OCI-LY7 (cell line): ENCODE data around the gene RPS6KA2. TPM values are rescaled to one million over a fixed set of nuclear protein-coding genes. Genes with fewer than 3 reads are reported as not detected.

ENCODE experiments used
- BruUV-seq: library from RNA; stranded (reverse); fragments of 400-500 nt; replicated peaks from 2 replicates; lab custom pipeline; 2021; lab: Mats Ljungman, UMichigan
- CTCF ChIA-PET: fragments of 300-600 bp; sonication (Branson Sonifier 250); formaldehyde crosslinking; loops from one replicate; lab custom pipeline; 2022; ENCODE audit warnings: antibody characterized with exemption; ENCODE audit not compliant: unreplicated experiment; lab: Charles Lee
- POLR2A ChIA-PET: fragments of 300-600 bp; sonication (Branson Sonifier 250); formaldehyde crosslinking; loops from one replicate; lab custom pipeline; 2022; ENCODE audit warnings: antibody characterized with exemption; lab: Charles Lee
- DNase-seq: peaks from one replicate; pipeline ENCODE4 v3.0.0-alpha.2; 2015; ENCODE audit warnings: low spot score
- H2AFZ ChIP-seq: fragments of 200-600 bp; sonication (generic), shearing (Covaris generic); 2 replicates; pipeline ENCODE4 v1.6.1; 2014; ENCODE audit warnings: mild to moderate bottlenecking, antibody characterized with exemption, low read length, moderate library complexity
- H3K27ac ChIP-seq: fragments of 200-600 bp; sonication (generic); 2 replicates; pipeline ENCODE4 v1.5.1; 2014; ENCODE audit warnings: mixed run types, low read depth, mild to moderate bottlenecking, moderate library complexity, low read length, inconsistent platforms; ENCODE audit not compliant: poor library complexity, severe bottlenecking
- H3K36me3 ChIP-seq: fragments of 200-600 bp; sonication (generic); 2 replicates; pipeline ENCODE4 v1.6.1; 2014; ENCODE audit warnings: mild to moderate bottlenecking, antibody characterized with exemption, low read length, moderate library complexity, mixed read lengths; ENCODE audit not compliant: insufficient read depth
- H3K4me1 ChIP-seq: fragments of 200-600 bp; sonication (generic); 2 replicates; pipeline ENCODE4 v1.5.1; 2014; ENCODE audit warnings: mild to moderate bottlenecking, low read length; ENCODE audit not compliant: insufficient read depth, poor library complexity, severe bottlenecking
- H3K4me2 ChIP-seq: fragments of 200-600 bp; sonication (generic); 2 replicates; pipeline ENCODE4 v1.6.1; 2014; ENCODE audit warnings: mild to moderate bottlenecking, low read length
- H3K4me3 ChIP-seq: fragments of 200-600 bp; sonication (generic); 2 replicates; pipeline ENCODE4 v1.5.1; 2014; ENCODE audit warnings: mild to moderate bottlenecking, low read depth, low read length; ENCODE audit not compliant: poor library complexity, severe bottlenecking
- H3K79me2 ChIP-seq: fragments of 200-600 bp; sonication (generic); 2 replicates; pipeline ENCODE4 v1.6.1; 2016; ENCODE audit warnings: low read depth, mild to moderate bottlenecking, low read length, moderate library complexity, mixed read lengths; ENCODE audit not compliant: insufficient read depth
- H3K9me2 ChIP-seq: fragments of 200-600 bp; sonication (generic); 2 replicates; pipeline ENCODE4 v1.6.1; 2016; ENCODE audit warnings: mild to moderate bottlenecking, low read length, mixed read lengths; ENCODE audit not compliant: insufficient read depth
- H3K9me3 ChIP-seq: fragments of 200-600 bp; sonication (generic); 2 replicates; pipeline ENCODE4 v1.6.1; 2014; ENCODE audit warnings: mild to moderate bottlenecking, mixed run types, low read length, mixed read lengths
- H4K20me1 ChIP-seq: fragments of 200-600 bp; sonication (generic); 2 replicates; pipeline ENCODE4 v1.6.1; 2014; ENCODE audit warnings: mild to moderate bottlenecking, antibody characterized with exemption, low read length, moderate library complexity, mixed read lengths; ENCODE audit not compliant: insufficient read depth
- CTCF ChIP-seq: fragments of 200-600 bp; sonication (generic); conservative IDR thresholded peaks from 2 replicates; pipeline ENCODE4 v1.5.1; 2014; ENCODE audit warnings: mild to moderate bottlenecking, antibody characterized with exemption, low read length, moderate library complexity, mixed read lengths
- EZH2phosphoT487 ChIP-seq: fragments of 200-600 bp; sonication (generic); IDR thresholded peaks from 2 replicates; pipeline ENCODE4 v1.6.1; 2018; ENCODE audit warnings: low read depth, borderline replicate concordance, mild to moderate bottlenecking, mixed run types, antibody characterized with exemption, low read length, moderate library complexity, mixed read lengths
- intact Hi-C: fragments of 100-400 bp; cut with micrococcal nuclease; formaldehyde crosslinking; loops from one replicate; pipeline ENCODE4 v1.10.0; 2022; ENCODE audit not compliant: unreplicated experiment
- total RNA-seq, 2 experiments: library from RNA; depleted of rRNA in 1 of 2; stranded (reverse); fragments of >200 nt in 1 of 2; shearing (Covaris generic) in 1 of 2; gene quantifications; 2 replicates each; pipeline ENCODE4 v1.2.3, GENCODE V29; 2014 to 2022

Gene RPS6KA2
- total RNA-seq, 2 experiments from 2014 or later: 0.69 to 1.9 TPM

GRCh38 chr6:166615059-166615770 is 11.8 kb downstream of the RPS6KA2 start:
- no peak for TF ChIP-seq EZH2phosphoT487
- no peak for TF ChIP-seq CTCF
- Histone ChIP-seq H4K20me1 (no peaks in the 10 kb centered on the region), H3K79me2 (no peaks in the 10 kb centered on the region), H3K36me3 (no peaks in the 10 kb centered on the region), H3K4me1 (no peaks in the 10 kb centered on the region), H3K27ac (no peak overlapping the region), H2AFZ (no peak overlapping the region), H3K4me2 (no peak overlapping the region), H3K4me3 (no peak overlapping the region), H3K9me3 (no peaks in the 10 kb centered on the region), H3K9me2 (no peaks in the 10 kb centered on the region)
- DNase-seq: no peak
- BruUV-seq: no TSS peak
- ChIA-PET CTCF (no interaction called here), POLR2A (no interaction called here)
- intact Hi-C loops: no loop called here

- Histone ChIP-seq H3K27ac (no peak overlapping the region), H3K9me2 (no peaks in the 10 kb centered on the region), H3K4me1 (no peaks in the 10 kb centered on the region), H2AFZ (no peak overlapping the region), H3K4me2 (no peak overlapping the region), H3K4me3 (no peak overlapping the region), H3K36me3 (no peaks in the 10 kb centered on the region), H3K9me3 (no peaks in the 10 kb centered on the region), H3K79me2 (no peaks in the 10 kb centered on the region), H4K20me1 (no peaks in the 10 kb centered on the region)
- intact Hi-C loops: no loop called here
- no TSS peak for BruUV-seq
- no peak for DNase-seq
- ChIA-PET POLR2A (no interaction called here), CTCF (no interaction called here)
- TF ChIP-seq CTCF (no peak), EZH2phosphoT487 (no peak)
These were observed 12.5 kb downstream of the RPS6KA2 start for GRCh38 chr6:166614589-166614988.

- POLR2A ChIA-PET: no interaction called here
- no peak overlapping the region for H3K4me2 ChIP-seq
- TF ChIP-seq CTCF (no peak), EZH2phosphoT487 (no peak)
- no peak overlapping the region for H3K27ac ChIP-seq
- H3K79me2 ChIP-seq: no peaks in the 10 kb centered on the region
- DNase-seq: no peak
- H3K36me3 ChIP-seq: no peaks in the 10 kb centered on the region
- no peaks in the 10 kb centered on the region for H3K9me2 ChIP-seq
- no peaks in the 10 kb centered on the region for H3K4me1 ChIP-seq
- no peaks in the 10 kb centered on the region for H3K9me3 ChIP-seq
- no peak overlapping the region for H2AFZ ChIP-seq
- no TSS peak for BruUV-seq
- no peaks in the 10 kb centered on the region for H4K20me1 ChIP-seq
- no peak overlapping the region for H3K4me3 ChIP-seq
- CTCF ChIA-PET: no interaction called here
- intact Hi-C loops: no loop called here
These were observed 12.9 kb downstream of the RPS6KA2 start for GRCh38 chr6:166614171-166614583.
